ENCODE data around the gene COPS6. TPM values are rescaled to one million over a fixed set of nuclear protein-coding genes. Genes with fewer than 3 reads are reported as not detected.

The COPS6 gene
- total RNA-seq, 2 donors from 2014 or later, result 90.0 to 109 TPM

DNA sequence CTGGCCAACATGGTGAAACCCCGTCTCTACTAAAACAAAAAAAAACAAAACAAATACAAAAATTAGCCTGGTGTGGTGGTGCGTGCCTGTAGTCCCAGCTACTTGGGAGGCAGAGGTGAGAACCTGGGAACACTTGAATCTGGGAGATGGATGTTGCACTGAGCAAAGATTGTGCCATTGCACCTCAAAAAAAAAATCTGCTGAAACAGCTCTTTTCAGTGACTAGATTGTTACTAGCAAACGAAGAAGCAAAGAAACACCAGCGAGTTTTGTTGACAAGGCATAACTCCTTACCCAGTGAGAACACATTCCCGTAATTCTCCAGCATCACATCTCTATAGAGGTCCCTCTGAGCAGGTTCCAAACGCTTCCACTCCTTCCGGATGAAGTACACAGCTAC is 13.9 kb upstream of the COPS6 start:
- ATAC-seq (no peak), DNase-seq (no peak)
- intact Hi-C loops (cut with DNase I), result no loop called here

DNA sequence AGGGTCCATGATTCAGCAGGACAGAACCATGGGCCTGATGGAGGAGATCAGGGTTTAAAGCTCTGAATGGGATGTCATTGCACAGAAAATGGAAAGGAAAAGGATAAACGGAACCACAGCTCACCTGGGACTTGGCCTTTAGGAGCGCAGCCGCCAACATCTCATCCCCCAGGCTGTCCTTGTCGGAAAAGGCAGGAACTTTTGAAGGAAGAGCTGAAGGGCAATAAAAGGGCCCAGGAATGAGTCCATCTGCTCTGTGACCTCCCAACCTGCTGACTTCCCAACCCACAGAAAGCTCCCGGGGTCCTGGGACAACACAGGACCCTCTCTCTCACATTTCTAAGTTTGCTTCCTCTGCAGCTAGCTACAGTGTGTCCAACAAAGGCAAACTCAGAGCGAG is 13.4 kb upstream of the COPS6 start:
- ATAC-seq (no peak), DNase-seq (no peak)
- intact Hi-C loops (cut with DNase I), result no loop called here

DNA sequence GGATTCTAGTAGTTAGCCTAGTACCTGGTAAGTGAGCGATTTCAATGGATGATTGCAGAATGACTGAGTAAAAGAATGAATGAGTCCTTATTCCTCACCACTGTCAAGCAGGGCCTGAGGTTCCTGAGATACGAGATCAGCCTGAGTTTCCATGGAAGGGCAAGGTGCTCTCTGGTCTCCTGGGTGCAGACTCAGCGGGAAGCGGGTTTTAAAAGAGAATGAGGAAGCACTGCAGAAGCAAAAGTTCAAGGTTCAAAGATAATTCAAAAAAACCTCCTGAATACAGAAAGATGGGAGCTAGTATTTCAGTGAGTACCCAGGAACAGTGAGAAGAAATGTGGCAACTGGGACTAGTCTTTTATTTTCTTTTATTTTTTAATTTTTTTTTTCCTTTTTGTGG is 11.6 kb upstream of the COPS6 start:
- intact Hi-C loops (cut with DNase I), result no loop called here
- no peak for DNase-seq
- ATAC-seq, result no peak

- ATAC-seq, result no peak
- intact Hi-C loops (cut with DNase I), result no loop called here
- no peak for DNase-seq
These were observed 9.7 kb upstream of the COPS6 start for GRCh38 chr7:100079024-100079560.

GRCh38 chr7:100080907-100081534 is 7.7 kb upstream of the COPS6 start:
- ATAC-seq (no peak), DNase-seq (no peak)
- intact Hi-C loops (cut with DNase I), result loop anchor here in 1 of 2 donors (5.0 kb wide), 2 partner anchors 64 to 89 kb away; partner anchors contain the start of gene ZKSCAN1

GRCh38 chr7:100081535-100082102 is 7.2 kb upstream of the COPS6 start, which contains the start of gene ZNF3:
Gene ZNF3, minus strand, starts transcription at chr7:100081723. Its CDS starts 4,366 bp downstream, at chr7:100077357.
- DNase-seq (peak; percentile 98), ATAC-seq (peak; percentile 96 to 98)
- intact Hi-C loops (cut with DNase I), result loop anchor here in 1 of 2 donors (5.0 kb wide), 2 partner anchors 64 to 89 kb away; partner anchors contain the start of gene ZKSCAN1

GRCh38 chr7:100082978-100083377 is 5.8 kb upstream of the COPS6 start:
- intact Hi-C loops (cut with DNase I), result loop anchor here in 1 of 2 donors (5.0 kb wide), 2 partner anchors 66 to 91 kb away; partner anchors contain the start of gene ZKSCAN1
- DNase-seq, result no peak
- no peak for ATAC-seq

DNA sequence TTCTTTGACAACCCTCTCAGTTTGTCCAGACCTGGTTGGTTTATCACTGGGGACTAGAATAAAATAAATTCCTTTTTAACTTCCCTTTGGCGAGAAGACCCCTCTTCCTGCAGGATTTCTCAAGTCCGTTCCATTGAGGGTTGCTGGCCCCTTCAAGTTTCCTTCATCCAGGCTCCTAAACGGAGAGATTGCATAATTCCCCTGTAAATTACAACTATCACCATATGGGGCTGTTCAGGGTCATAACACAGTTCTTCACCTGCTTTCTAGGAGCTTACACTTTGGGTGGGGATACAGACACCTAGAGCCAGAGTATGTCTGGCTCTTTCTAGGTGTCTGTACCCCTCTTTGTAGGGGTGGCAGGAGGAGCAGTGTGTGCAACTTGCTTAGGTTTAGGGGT is 3.3 kb upstream of the COPS6 start:
- no peak for DNase-seq
- intact Hi-C loops (cut with DNase I), result no loop called here
- ATAC-seq, result no peak

- intact Hi-C loops (cut with DNase I), result no loop called here
- ATAC-seq, result no peak
- DNase-seq, result no peak
These were observed 1.6 kb upstream of the COPS6 start for GRCh38 chr7:100087055-100087750.

DNA sequence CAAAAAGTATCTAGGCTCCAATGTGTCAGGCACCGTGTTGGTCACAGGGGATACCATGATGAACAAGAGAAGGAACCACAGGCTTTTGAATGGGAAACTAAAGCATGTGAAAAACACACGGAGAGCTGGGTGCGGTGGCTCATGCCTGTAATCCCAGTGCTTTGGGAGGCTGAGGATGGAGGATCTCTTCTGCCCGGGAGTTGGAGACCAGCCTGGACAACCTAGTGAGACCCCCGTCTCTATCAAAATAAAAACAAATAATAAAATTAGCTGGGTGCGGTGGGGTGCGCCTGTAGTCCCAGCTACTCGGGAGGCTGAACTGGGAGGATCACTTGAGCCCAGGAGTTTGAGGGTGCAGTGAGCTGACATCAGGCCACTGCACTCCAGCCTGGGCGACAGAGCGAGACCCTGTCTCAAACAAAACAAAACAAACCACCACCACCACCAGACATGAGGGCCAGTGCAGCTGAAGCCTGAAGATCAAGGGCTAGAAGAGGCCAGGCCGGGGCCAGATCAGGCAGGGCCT is 611 bp upstream of the COPS6 start:
- DNase-seq, result no peak
- intact Hi-C loops (cut with DNase I), result no loop called here
- ATAC-seq, result peak in 1 of 2 donors; percentile 3

DNA sequence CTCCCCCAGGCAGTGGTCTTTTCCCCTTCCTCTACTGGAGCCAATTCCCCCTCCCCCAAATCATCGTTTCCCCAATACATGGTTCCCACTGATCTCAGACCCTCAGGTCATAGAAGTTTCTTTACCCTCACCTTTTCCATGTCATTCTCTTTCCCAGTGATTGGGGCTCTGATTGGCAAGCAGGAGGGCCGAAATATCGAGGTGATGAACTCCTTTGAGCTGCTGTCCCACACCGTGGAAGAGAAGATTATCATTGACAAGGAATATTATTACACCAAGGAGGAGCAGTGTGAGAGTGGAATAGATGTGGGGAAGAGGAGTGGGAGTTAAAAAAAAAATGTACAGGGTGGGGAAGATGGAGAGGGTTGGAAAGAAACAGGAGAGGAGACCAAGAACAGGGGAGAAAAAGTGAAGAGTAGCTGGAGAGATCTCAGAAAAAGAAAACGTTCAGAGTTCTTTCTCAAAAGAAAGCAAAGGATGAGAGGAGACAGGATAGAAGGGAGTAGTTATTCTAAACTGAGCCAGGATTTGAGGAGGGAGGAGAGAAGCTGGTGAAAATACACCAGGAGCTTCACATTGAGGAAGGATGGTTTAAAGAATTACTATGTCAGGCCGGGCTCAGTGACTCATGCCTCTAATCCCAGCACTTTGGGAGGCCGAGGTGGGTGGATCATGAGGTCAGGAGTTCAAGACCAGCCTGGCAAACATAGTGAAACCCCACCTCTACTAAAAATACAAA is 858 bp downstream of the COPS6 start:
- intact Hi-C loops (cut with DNase I), result no loop called here
- DNase-seq (no peak), ATAC-seq (no peak)

- intact Hi-C loops (cut with DNase I), result no loop called here
- DNase-seq (no peak), ATAC-seq (no peak)
These were observed 2.0 kb downstream of the COPS6 start for GRCh38 chr7:100090527-100091410.

GRCh38 chr7:100091411-100092181 is 2.8 kb downstream of the COPS6 start:
- ATAC-seq (no peak), DNase-seq (no peak)
- intact Hi-C loops (cut with DNase I), result no loop called here

- intact Hi-C loops (cut with DNase I), result no loop called here
- no peak for DNase-seq
- no peak for ATAC-seq
These were observed 4.3 kb downstream of the COPS6 start for GRCh38 chr7:100093054-100093453.

- intact Hi-C loops (cut with DNase I), result no loop called here
- ATAC-seq, result peak in 1 of 2 donors; percentile 59
- no peak for DNase-seq
These were observed 4.7 kb downstream of the COPS6 start for GRCh38 chr7:100093498-100093897.

- ATAC-seq (peak in 1 of 2 donors; percentile 34), DNase-seq (no peak)
- intact Hi-C loops (cut with DNase I), result no loop called here
These were observed 5.2 kb downstream of the COPS6 start for GRCh38 chr7:100093925-100094486.

DNA sequence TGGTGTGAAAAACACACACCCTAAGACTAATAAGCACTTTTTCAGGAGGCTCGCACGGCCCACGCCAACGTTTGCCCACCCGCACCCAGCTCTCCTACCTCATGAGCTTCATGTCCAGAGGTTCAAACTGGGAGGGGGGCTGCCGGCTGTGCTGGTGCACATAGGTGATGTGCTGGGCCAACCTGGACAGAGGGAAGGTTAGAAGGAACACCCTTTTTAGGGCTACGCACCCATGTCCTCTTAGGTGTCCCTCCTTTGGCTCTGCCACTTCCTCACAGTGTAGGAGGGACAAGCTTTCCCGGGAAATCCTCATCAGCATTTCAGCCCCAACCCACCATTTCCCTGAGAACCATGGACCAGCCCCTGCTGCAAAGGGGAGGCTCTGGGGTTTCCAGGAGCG is 6.5 kb downstream of the COPS6 start:
- ATAC-seq (no peak), DNase-seq (no peak)
- intact Hi-C loops (cut with DNase I), result no loop called here
